Adrenal gland (tissue), 12 donors: Measurements from ENCODE around the gene CRIP1. TPM values are rescaled to one million over a fixed set of nuclear protein-coding genes. Genes with fewer than 3 reads are reported as not detected.

ENCODE experiments used
- DNase-seq, 7 donors: peaks; one replicate each; pipeline ENCODE4 v3.0.0-alpha.2; 2019 to 2020
- H3K27ac ChIP-seq, 5 donors: fragments of 200-600 bp; sonication (generic) in 4 of 5; 1 replicate in 3 of 5; 2 replicates in 2 of 5; pipeline versions ENCODE4 v1.5.1 to v1.8.0; 2016 to 2020; ENCODE audit warnings: mild to moderate bottlenecking in 1 of 5
- H3K27me3 ChIP-seq: fragments of 200-600 bp; 2 replicates; pipeline ENCODE4 v1.8.0; 2021
- H3K36me3 ChIP-seq, 2 donors: fragments of 200-600 bp; replicated peaks in 1 of 2; 1 replicate in 1 of 2; 2 replicates in 1 of 2; pipeline versions ENCODE4 v1.5.1 to v1.8.0; 2018 to 2022
- H3K4me1 ChIP-seq, 2 donors: fragments of 200-600 bp; replicated peaks in 1 of 2; 1 replicate in 1 of 2; 2 replicates in 1 of 2; pipeline versions ENCODE4 v1.5.1 to v1.8.0; 2018 to 2021
- H3K4me3 ChIP-seq, 4 donors: fragments of 200-600 bp; sonication (generic) in 3 of 4; one replicate each; pipeline ENCODE4 v1.5.1; 2016 to 2018
- H3K9me3 ChIP-seq, 3 donors: fragments of 200-600 bp; sonication (generic) in 1 of 3; replicated peaks in 1 of 3; 1 replicate in 2 of 3; 2 replicates in 1 of 3; pipeline versions ENCODE4 v1.5.1 to v1.8.0; 2016 to 2021
- POLR2A ChIP-seq, 2 donors: fragments of 450-650 bp; IDR thresholded peaks; one replicate each; pipeline ENCODE4 v1.6.1; 2017; ENCODE audit warnings: antibody characterized with exemption in 2 of 2, mild to moderate bottlenecking in 2 of 2, moderate library complexity in 1 of 2
- WGBS, 4 donors: extraction: QIAGEN DNeasy Blood & Tissue Kit in 2 of 4; methylation state at CpG; one replicate each; pipeline versions ENCODE4 v1.1.5 to v1.1.7; 2013 to 2017; 5-methylcytosine and 5-hydroxymethylcytosine counted together
- intact Hi-C, 2 donors: fragments of 100-400 bp; cut with DNase I; formaldehyde crosslinking; loops; one replicate each; pipeline versions ENCODE4 v1.14.1 to v1.15.0; 2022 to 2023
- polyA plus RNA-seq, 3 donors: library from polyadenylated mRNA; stranded (reverse); fragments of 200-250 nt in 2 of 3; fragments of 350-450 nt in 1 of 3; fragmentation: Illumina TruSeq in 1 of 3; extraction: RNeasy Lipid Tissue Mini Kit (QIAGEN cat#74804) in 1 of 3; gene quantifications; one replicate each; pipeline ENCODE4 v1.2.3, GENCODE V29; 2013 to 2014
- total RNA-seq, 9 donors: library from RNA; depleted of rRNA in 4 of 9; stranded (reverse); fragments of >200 nt in 4 of 9; fragments of 120-200 nt in 1 of 9; fragmentation: NEBNext Ultra II Directional in 1 of 9; extraction: Animal tissue kit (Norgen Biotek cat#: 25700) in 1 of 9; gene quantifications; one replicate each; pipeline versions ENCODE4 v1.1.0 to v1.2.4, GENCODE V29; 2013 to 2023
- TF ChIP-seq, protein P1 (sequence below), 6 experiments: fragments of 450-650 bp in 4 of 6; fragments of 200-600 bp in 2 of 6; sonication (generic) in 1 of 6; IDR thresholded peaks; 1 replicate in 5 of 6; 2 replicates in 1 of 6; pipeline versions ENCODE4 v1.5.1 to v1.8.0; 2016 to 2021; ENCODE audit warnings: antibody characterized with exemption in 6 of 6, mild to moderate bottlenecking in 2 of 6, moderate library complexity in 1 of 6
- donor health status: healthy with polysubstance abuse.
- donor health status: Bipolar disorder and iron deficiency.
- donor health status: DM: yes; HTN: yes; CAD: no.
- donor health status: DM: no; HTN: no; CAD: no.
- donor health status: DM: no; HTN: no; CAD: no.
- donor health status: DM: yes; HTN: yes; CAD: no.

Gene CRIP1
- total and polyA plus RNA-seq, 12 donors = 1.9 to 157 (median 9.3) TPM

DNA sequence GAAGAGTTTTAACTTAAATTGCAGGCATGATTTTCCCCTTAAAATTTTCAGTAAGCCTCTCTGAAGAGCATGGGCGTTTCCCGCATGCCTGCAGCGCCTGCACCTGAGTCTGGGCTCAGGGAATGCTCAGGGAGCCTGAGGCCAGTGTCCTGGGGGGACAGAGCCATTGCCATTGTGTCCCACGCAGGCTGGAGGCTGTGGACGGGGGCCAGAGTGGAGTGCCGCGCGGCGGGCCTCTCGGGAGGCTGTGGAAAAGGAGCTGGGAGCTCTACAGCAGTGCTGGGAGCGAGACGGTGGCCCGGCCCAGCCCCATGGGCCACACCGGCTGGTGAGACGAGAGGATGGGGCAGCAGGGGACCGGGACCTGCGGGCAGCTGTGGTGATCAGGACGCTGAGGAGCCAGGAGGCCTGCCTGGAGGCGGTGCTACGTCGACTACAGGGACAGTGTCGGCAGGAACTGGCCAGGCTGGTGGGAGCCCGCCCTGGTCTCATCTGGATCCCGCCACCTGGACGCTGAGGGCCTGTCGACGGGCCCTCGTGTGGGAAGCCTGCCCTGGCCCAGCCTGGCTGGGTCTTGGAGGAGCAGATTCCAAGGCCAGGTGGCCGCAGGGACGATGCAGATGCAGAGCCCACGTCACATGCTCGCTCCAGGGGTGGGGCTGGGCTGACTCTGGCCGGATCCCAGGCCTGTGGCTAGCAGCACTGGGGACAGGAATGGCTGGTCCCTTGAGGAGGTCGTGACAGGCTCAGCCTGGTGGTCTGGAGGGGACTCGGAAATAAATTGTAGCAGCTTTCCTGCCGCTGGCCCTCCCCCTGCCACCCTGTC lies 12.0 kb downstream of the CRIP1 start:
- Histone ChIP-seq H3K4me3 (no peak overlapping the region), H3K4me1 (no peaks in the 10 kb centered on the region), H3K9me3 (no peaks in the 10 kb centered on the region), H3K36me3 (no peaks in the 10 kb centered on the region), H3K27me3 (peaks cover 6% of the 10 kb centered on the region), H3K27ac (no peak overlapping the region)
- intact Hi-C loops = no loop called here
- TF ChIP-seq POLR2A (IDR thresholded peaks at IDR 0.05) = no peak
- TF ChIP-seq, protein P1, sequence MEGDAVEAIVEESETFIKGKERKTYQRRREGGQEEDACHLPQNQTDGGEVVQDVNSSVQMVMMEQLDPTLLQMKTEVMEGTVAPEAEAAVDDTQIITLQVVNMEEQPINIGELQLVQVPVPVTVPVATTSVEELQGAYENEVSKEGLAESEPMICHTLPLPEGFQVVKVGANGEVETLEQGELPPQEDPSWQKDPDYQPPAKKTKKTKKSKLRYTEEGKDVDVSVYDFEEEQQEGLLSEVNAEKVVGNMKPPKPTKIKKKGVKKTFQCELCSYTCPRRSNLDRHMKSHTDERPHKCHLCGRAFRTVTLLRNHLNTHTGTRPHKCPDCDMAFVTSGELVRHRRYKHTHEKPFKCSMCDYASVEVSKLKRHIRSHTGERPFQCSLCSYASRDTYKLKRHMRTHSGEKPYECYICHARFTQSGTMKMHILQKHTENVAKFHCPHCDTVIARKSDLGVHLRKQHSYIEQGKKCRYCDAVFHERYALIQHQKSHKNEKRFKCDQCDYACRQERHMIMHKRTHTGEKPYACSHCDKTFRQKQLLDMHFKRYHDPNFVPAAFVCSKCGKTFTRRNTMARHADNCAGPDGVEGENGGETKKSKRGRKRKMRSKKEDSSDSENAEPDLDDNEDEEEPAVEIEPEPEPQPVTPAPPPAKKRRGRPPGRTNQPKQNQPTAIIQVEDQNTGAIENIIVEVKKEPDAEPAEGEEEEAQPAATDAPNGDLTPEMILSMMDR (IDR thresholded peaks at IDR 0.05) = no peak
- DNase-seq = no peak
- 82 to 88% (median 85%) methylated on average over 27 to 36 of the region's 36 CpGs for WGBS, 4 donors

DNA sequence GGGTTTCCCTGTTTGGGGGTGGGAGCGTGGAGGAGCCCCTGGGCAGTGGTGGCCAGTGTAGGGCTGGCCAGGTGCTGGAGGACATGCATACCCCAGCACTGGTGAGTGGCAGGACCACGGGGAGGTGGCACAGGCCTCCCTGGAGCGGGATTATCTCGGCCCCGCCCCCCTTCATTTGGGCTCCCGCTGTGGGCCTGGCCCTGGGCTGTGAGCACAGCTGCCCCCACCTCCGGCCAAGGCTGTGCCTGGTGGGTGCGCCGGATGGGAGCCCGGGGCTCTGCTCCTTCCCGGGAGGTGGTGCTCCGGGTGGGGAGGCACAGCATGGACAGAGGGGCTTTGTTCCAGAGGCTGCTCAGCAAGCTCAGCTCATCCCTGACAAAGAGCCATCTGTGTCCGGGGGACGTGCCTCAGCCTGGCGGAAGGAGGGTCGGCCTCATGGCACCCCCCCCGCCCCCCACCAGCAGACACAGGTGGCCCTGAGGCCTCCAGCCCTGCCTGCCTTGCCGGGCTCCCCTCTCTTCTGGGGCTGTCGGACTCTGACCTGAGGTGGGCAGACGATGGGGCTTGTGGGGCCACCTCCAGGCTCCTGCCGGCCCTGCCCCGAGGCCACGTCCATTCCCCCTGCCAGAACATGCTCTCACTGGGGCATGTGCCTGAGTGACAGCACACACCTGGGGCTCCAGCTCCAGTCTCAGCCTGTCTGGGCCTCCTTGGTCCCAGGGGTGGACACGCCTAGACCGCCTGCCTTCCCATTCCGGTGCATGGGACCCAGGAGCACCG lies 12.8 kb downstream of the CRIP1 start:
- 63 to 78% (median 69%) methylated on average over 7 to 27 of the region's 27 CpGs for WGBS, 4 donors
- DNase-seq = no peak
- Histone ChIP-seq H3K27me3 (peaks cover 6% of the 10 kb centered on the region), H3K27ac (no peak overlapping the region), H3K9me3 (no peaks in the 10 kb centered on the region), H3K36me3 (no peaks in the 10 kb centered on the region), H3K4me1 (no peaks in the 10 kb centered on the region), H3K4me3 (no peak overlapping the region)
- intact Hi-C loops = no loop called here
- TF ChIP-seq, protein P1 (IDR thresholded peaks at IDR 0.05) = no peak
- no peak for TF ChIP-seq POLR2A (IDR thresholded peaks at IDR 0.05)

DNA sequence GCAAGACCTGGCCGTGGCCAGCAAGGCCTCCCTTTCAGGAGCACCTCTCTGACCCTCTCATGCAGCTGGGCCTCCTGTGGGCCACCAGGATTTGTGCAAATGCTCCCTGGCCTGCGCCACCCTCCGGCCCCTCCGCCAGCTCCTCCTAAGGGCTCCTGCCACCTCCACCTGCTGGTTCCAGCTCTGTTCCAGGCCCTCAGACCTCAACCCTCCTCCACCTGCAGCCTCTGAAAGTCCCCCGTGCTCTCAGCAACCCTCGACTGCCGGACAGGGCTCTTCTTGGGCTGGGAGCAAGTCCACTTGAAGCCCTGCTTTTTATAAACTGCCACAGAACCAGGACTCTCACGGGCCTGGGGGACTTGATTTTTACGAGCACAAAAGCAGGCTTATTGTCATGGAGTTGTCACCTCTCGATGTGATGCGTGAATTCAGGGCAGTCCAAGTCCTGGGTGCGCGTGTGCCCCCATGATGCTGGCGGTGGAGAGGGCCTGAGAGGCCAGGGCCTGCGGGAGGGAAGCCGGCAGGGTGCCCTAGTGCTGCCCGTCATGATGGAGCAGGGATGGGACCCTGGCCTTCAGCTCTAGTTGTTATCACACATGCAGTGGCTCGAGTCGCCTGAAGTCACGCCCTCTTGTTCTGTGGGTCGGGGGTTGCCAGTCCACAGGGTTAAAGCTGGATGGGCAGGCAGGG lies 13.5 kb downstream of the CRIP1 start:
- Histone ChIP-seq H3K27ac (no peak overlapping the region), H3K27me3 (peaks cover 6% of the 10 kb centered on the region), H3K4me1 (no peaks in the 10 kb centered on the region), H3K9me3 (no peaks in the 10 kb centered on the region), H3K36me3 (no peaks in the 10 kb centered on the region), H3K4me3 (no peak overlapping the region)
- TF ChIP-seq, protein P1 (IDR thresholded peaks at IDR 0.05) = no peak
- no peak for TF ChIP-seq POLR2A (IDR thresholded peaks at IDR 0.05)
- intact Hi-C loops = no loop called here
- 73 to 83% (median 83%) methylated on average over 9 to 21 of the region's 21 CpGs for WGBS, 4 donors
- DNase-seq = no peak

DNA sequence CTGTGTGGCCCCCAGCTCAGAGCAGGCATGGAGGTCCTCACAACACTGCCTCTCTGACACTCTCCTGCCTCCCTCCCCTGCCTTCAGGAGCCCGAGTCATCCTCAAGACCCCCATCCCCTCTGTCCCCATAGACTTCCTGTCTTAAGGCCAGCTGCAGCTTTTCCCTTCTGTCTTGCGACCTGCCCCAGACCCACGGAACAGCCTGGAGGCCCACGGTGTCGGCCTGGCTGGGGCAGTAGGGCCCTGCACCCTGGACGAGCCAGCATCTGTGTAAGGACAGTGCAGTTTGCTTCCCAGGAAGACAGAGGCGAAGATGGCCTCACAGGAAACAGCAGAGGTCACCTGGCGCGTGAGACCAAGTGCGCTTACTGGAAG lies 14.0 kb downstream of the CRIP1 start:
- Histone ChIP-seq H3K27ac (no peak overlapping the region), H3K4me3 (no peak overlapping the region), H3K9me3 (no peaks in the 10 kb centered on the region), H3K27me3 (peaks cover 6% of the 10 kb centered on the region), H3K4me1 (no peaks in the 10 kb centered on the region), H3K36me3 (no peaks in the 10 kb centered on the region)
- intact Hi-C loops = no loop called here
- no peak for DNase-seq
- 62 to 73% (median 68%) methylated on average over 8 to 10 of the region's 10 CpGs for WGBS, 4 donors
- TF ChIP-seq, protein P1 (IDR thresholded peaks at IDR 0.05) = no peak
- no peak for TF ChIP-seq POLR2A (IDR thresholded peaks at IDR 0.05)
